Hepatocyte (in vitro differentiated cells): Measurements from ENCODE around the gene B4GALNT2.

ENCODE experiments used
- EZH2 ChIP-seq: fragments of 200-600 bp; sonication (generic); IDR thresholded peaks from 2 replicates; pipeline ENCODE4 v1.6.1; 2016; ENCODE audit warnings: antibody characterized with exemption, mild to moderate bottlenecking, borderline replicate concordance
- EZH2phosphoT487 ChIP-seq: fragments of 200-600 bp; sonication (generic); IDR thresholded peaks from one replicate; pipeline ENCODE4 v1.6.1; 2018; ENCODE audit warnings: antibody characterized with exemption, mild to moderate bottlenecking, low read depth, moderate library complexity; ENCODE audit not compliant: unreplicated experiment, severe bottlenecking
- TF ChIP-seq, protein P1 (sequence below): fragments of 200-600 bp; sonication (generic); IDR thresholded peaks from 2 replicates; pipeline ENCODE4 v1.5.1; 2016; ENCODE audit warnings: antibody characterized with exemption, mild to moderate bottlenecking; ENCODE audit not compliant: poor library complexity

DNA sequence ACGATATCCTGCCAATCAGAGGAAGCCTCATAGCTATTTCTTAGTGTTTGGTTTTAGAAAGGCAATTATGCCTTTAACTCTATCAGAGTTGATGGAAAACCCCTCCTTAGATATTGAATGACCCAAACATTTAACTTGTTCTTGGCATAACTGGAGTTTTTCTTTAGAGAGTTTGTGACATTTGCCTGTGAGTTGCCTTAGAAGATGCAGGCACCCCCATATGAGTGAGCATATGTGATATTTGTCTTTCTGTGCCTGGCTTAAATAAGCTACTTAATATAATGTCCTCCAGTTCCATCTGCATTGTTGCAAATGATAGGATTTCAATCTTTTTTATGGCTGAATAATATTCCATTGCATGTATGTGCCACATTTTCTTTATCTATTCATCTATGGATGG is 19.6 kb upstream of the B4GALNT2 start:
- TF ChIP-seq, protein P1, sequence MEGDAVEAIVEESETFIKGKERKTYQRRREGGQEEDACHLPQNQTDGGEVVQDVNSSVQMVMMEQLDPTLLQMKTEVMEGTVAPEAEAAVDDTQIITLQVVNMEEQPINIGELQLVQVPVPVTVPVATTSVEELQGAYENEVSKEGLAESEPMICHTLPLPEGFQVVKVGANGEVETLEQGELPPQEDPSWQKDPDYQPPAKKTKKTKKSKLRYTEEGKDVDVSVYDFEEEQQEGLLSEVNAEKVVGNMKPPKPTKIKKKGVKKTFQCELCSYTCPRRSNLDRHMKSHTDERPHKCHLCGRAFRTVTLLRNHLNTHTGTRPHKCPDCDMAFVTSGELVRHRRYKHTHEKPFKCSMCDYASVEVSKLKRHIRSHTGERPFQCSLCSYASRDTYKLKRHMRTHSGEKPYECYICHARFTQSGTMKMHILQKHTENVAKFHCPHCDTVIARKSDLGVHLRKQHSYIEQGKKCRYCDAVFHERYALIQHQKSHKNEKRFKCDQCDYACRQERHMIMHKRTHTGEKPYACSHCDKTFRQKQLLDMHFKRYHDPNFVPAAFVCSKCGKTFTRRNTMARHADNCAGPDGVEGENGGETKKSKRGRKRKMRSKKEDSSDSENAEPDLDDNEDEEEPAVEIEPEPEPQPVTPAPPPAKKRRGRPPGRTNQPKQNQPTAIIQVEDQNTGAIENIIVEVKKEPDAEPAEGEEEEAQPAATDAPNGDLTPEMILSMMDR, result no peak
- TF ChIP-seq EZH2 (no peak), EZH2phosphoT487 (no peak)
